SK-N-SH (cell line): ENCODE data around the gene MAGEA10. TPM values are rescaled to one million over a fixed set of nuclear protein-coding genes. Genes with fewer than 3 reads are reported as not detected.

Experiments used
- CTCF ChIA-PET: fragments of 300-600, 350-600 bp; formaldehyde crosslinking; extraction: SDS; loops from one replicate; lab custom pipeline; 2021; lab: Yijun Ruan, JAX
- POLR2A ChIA-PET: fragments of 350-600 bp; sonication (Branson Sonifier 250); formaldehyde crosslinking; extraction: SDS; loops from one replicate; lab custom pipeline; 2020; ENCODE audit warnings: antibody characterized with exemption, inconsistent platforms; lab: Yijun Ruan, JAX
- DNase-seq: peaks from one replicate; pipeline ENCODE4 v3.0.0; 2012
- H2AFZ ChIP-seq: fragments of 200-600 bp; sonication (generic); 2 replicates; pipeline ENCODE4 v1.8.1; 2016; ENCODE audit warnings: antibody characterized with exemption, mild to moderate bottlenecking, low read depth
- H3F3A ChIP-seq: fragments of 200-600 bp; sonication (generic); replicated peaks from 2 replicates; pipeline ENCODE3; 2016; ENCODE audit warnings: antibody characterized with exemption, mild to moderate bottlenecking; ENCODE audit not compliant: insufficient read depth
- H3K27ac ChIP-seq, 2 experiments: fragments of 200-500 bp in 1 of 2; fragments of 200-600 bp in 1 of 2; sonication (Bioruptor generic) in 1 of 2; sonication (generic), shearing (Covaris generic) in 1 of 2; 2 replicates each; pipeline versions ENCODE4 v1.5.1 to v1.6.1; 2014 to 2016; ENCODE audit warnings: low read depth in 2 of 2, inconsistent platforms in 1 of 2, low read length in 1 of 2, mild to moderate bottlenecking in 1 of 2, mixed read lengths in 1 of 2
- H3K27me3 ChIP-seq: fragments of 200-600 bp; sonication (generic), shearing (Covaris generic); 2 replicates; pipeline ENCODE4 v1.6.1; 2016; ENCODE audit warnings: mixed run types; ENCODE audit not compliant: insufficient read depth
- H3K36me3 ChIP-seq, 2 experiments: fragments of 200-500 bp in 1 of 2; fragments of 200-600 bp in 1 of 2; sonication (Bioruptor generic) in 1 of 2; sonication (generic) in 1 of 2; replicated peaks in 1 of 2; 2 replicates each; pipeline versions ENCODE3 to v1.5.1; 2014 to 2016; ENCODE audit warnings: low read length in 1 of 2, mild to moderate bottlenecking in 1 of 2; ENCODE audit not compliant: insufficient read depth in 2 of 2, control insufficient read depth in 1 of 2
- H3K4me1 ChIP-seq, 2 experiments: fragments of 200-500 bp in 1 of 2; fragments of 200-600 bp in 1 of 2; sonication (Bioruptor generic) in 1 of 2; sonication (generic), shearing (Covaris generic) in 1 of 2; 2 replicates each; pipeline versions ENCODE4 v1.5.1 to v1.6.1; 2014 to 2016; ENCODE audit warnings: low read depth in 1 of 2, low read length in 1 of 2, mixed run types in 1 of 2; ENCODE audit not compliant: insufficient read depth in 2 of 2, control insufficient read depth in 1 of 2
- H3K4me2 ChIP-seq: fragments of 200-600 bp; sonication (generic), shearing (Covaris generic); 2 replicates; pipeline ENCODE4 v1.6.1; 2017; ENCODE audit warnings: mixed run types
- H3K4me3 ChIP-seq, 2 experiments: fragments of 200-500 bp in 1 of 2; fragments of 200-600 bp in 1 of 2; sonication (Bioruptor generic) in 1 of 2; sonication (generic), shearing (Covaris generic) in 1 of 2; 2 replicates each; pipeline versions ENCODE4 v1.5.1 to v1.8.1; 2014 to 2016; ENCODE audit warnings: low read depth in 2 of 2, inconsistent platforms in 1 of 2, low read length in 1 of 2, mild to moderate bottlenecking in 1 of 2, mixed read lengths in 1 of 2, moderate library complexity in 1 of 2
- H3K79me2 ChIP-seq: fragments of 200-600 bp; sonication (generic); 2 replicates; pipeline ENCODE4 v1.8.1; 2017; ENCODE audit warnings: mild to moderate bottlenecking; ENCODE audit not compliant: insufficient read depth
- H3K9ac ChIP-seq: fragments of 200-600 bp; sonication (generic); 2 replicates; pipeline ENCODE4 v1.6.1; 2017; ENCODE audit warnings: mixed run types
- H3K9me2 ChIP-seq: fragments of 200-600 bp; sonication (generic); 2 replicates; pipeline ENCODE4 v1.6.1; 2017; ENCODE audit warnings: mixed run types
- H3K9me3 ChIP-seq: fragments of 200-600 bp; sonication (generic); 2 replicates; pipeline ENCODE4 v1.6.1; 2017; ENCODE audit warnings: mixed run types, mild to moderate bottlenecking, moderate library complexity
- H4K20me1 ChIP-seq: fragments of 200-600 bp; sonication (generic); 2 replicates; pipeline ENCODE4 v1.6.1; 2017; ENCODE audit warnings: mild to moderate bottlenecking, mixed run types; ENCODE audit not compliant: insufficient read depth
- CHD2 ChIP-seq: fragments of 150-350 bp; IDR thresholded peaks from 2 replicates; pipeline ENCODE4 v1.6.1; 2018; ENCODE audit warnings: low read length; ENCODE audit not compliant: partially characterized antibody
- ELF1 ChIP-seq: IDR thresholded peaks from 2 replicates; pipeline ENCODE4 v1.4.0; 2012
- EP300 ChIP-seq, 2 experiments: IDR thresholded peaks; 2 replicates each; pipeline versions ENCODE4 v1.4.0 to v1.6.1; 2012; ENCODE audit warnings: borderline replicate concordance in 1 of 2, low read depth in 1 of 2, low read length in 1 of 2
- EZH2phosphoT487 ChIP-seq: fragments of 200-600 bp; sonication (generic); IDR thresholded peaks from 2 replicates; pipeline ENCODE4 v1.6.1; 2017; ENCODE audit warnings: low read depth, mixed run types, mild to moderate bottlenecking, antibody characterized with exemption, moderate library complexity, borderline replicate concordance
- FOSL2 ChIP-seq: IDR thresholded peaks from 2 replicates; pipeline ENCODE4 v1.4.0; 2012; ENCODE audit warnings: low read depth, mild to moderate bottlenecking, moderate library complexity, borderline replicate concordance
- FOXM1 ChIP-seq: IDR thresholded peaks from 2 replicates; pipeline ENCODE4 v1.4.0; 2012; ENCODE audit warnings: low read depth, mild to moderate bottlenecking
- GABPA ChIP-seq: IDR thresholded peaks from 2 replicates; pipeline ENCODE4 v1.4.0; 2012; ENCODE audit warnings: low read depth, mild to moderate bottlenecking
- GATA2 ChIP-seq: sonication (generic); formaldehyde crosslinking; IDR thresholded peaks from 2 replicates; pipeline ENCODE4 v1.5.0; 2020; ENCODE audit warnings: mild to moderate bottlenecking, missing genetic modification reagents
- JUND ChIP-seq: IDR thresholded peaks from 2 replicates; pipeline ENCODE4 v1.4.0; 2012
- POLR2AphosphoS5 ChIP-seq: IDR thresholded peaks from 2 replicates; pipeline ENCODE4 v1.6.1; 2012; ENCODE audit warnings: low read depth, low read length
- SIN3A ChIP-seq: IDR thresholded peaks from 2 replicates; pipeline ENCODE4 v1.6.1; 2012; ENCODE audit warnings: low read depth, mild to moderate bottlenecking, low read length, moderate library complexity, borderline replicate concordance
- TAF1 ChIP-seq: IDR thresholded peaks from 2 replicates; pipeline ENCODE4 v1.6.1; 2012; ENCODE audit warnings: low read depth, mild to moderate bottlenecking, low read length, moderate library complexity, borderline replicate concordance
- TEAD4 ChIP-seq: IDR thresholded peaks from 2 replicates; pipeline ENCODE4 v1.4.0; 2012; ENCODE audit warnings: mild to moderate bottlenecking, borderline replicate concordance; ENCODE audit not compliant: insufficient read depth
- ZBTB33 ChIP-seq: IDR thresholded peaks from 2 replicates; pipeline ENCODE4 v1.4.0; 2012; ENCODE audit warnings: low read depth, borderline replicate concordance
- WGBS: methylation state at CpG from one replicate; pipeline ENCODE4 v1.1.6; 2017; ENCODE audit warnings: low lambda C conversion rate; 5-methylcytosine and 5-hydroxymethylcytosine counted together
- polyA plus RNA-seq, 3 experiments: library from polyadenylated mRNA; depleted of rRNA; stranded (reverse); fragments of >200 nt; gene quantifications; 2 replicates each; pipeline ENCODE4 v1.2.3, GENCODE V29; 2012
- TF ChIP-seq, protein P1 (sequence below): IDR thresholded peaks from 2 replicates; pipeline ENCODE4 v1.4.0; 2012; ENCODE audit warnings: low read depth
- TF ChIP-seq, protein P2 (sequence below): fragments of 150-350 bp; IDR thresholded peaks from 2 replicates; pipeline ENCODE4 v1.6.1; 2017; ENCODE audit warnings: antibody characterized with exemption, low read length, low read depth, borderline replicate concordance
- TF ChIP-seq, protein P3 (sequence below): fragments of 200-600 bp; sonication (generic); IDR thresholded peaks from 2 replicates; pipeline ENCODE4 v1.6.1; 2017; ENCODE audit warnings: antibody characterized with exemption, mild to moderate bottlenecking, moderate library complexity

Gene MAGEA10
- 49.8 and 74.0 TPM in 2 replicates for polyA plus RNA-seq (2012; rRNA removed)
- 39.8 and 48.0 TPM in 2 replicates for polyA plus RNA-seq (2012; cell fraction: cytosol; rRNA removed)
- 62.4 and 75.9 TPM in 2 replicates for polyA plus RNA-seq (2012; cell fraction: nucleus; rRNA removed)

DNA sequence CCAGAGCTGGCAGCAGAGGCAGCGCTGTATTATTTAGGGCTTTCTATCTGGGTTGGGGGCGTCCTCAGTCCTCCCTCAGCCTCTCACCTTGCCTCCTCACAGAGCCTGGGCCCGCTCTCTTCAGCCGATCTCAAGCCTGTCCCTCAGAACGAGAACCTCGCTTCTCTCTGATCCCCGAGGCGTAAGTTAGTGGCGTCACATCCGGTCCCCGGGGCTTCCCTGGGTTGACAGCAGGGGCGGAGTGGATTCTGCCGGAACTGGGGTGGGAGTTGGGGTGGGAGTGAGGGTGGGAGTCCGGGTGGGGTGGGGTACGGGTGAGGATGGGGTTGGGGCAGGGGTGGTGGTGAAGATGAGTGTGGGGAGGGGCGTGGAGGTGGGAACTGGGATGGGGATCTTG is at the start of gene MAGEA10:
Gene MAGEA10, minus strand, starts transcription at position 190 of the 397 bp plus-strand sequence. CDS start 2,957 bp downstream, outside the sequence.
- Histone ChIP-seq H3K9me2 (no peaks in the 10 kb centered on the region), H3K27ac (no peak within 1 kb of the TSS), H3K9me3 (no peaks in the 10 kb centered on the region), H3K4me3 (peak within 1 kb of the TSS; percentile 52 to 63), H3K4me2 (peak within 1 kb of the TSS; percentile 61), H3K79me2 (peaks cover 3% of the 10 kb centered on the region; the same call in 1 of the 2 replicates), H3K27me3 (no peaks in the 10 kb centered on the region), H3K4me1 (no peaks in the 10 kb centered on the region), H2AFZ (no peak within 1 kb of the TSS), H3K36me3 (no peaks in the 10 kb centered on the region), H3K9ac (peak within 1 kb of the TSS; percentile 63), H3F3A (no peaks in the 10 kb centered on the region), H4K20me1 (no peaks in the 10 kb centered on the region)
- 12% methylated on average over 13 of the region's 16 CpGs for WGBS
- POLR2A ChIA-PET, result no interaction called here
- CTCF ChIA-PET, result no interaction called here
- TF ChIP-seq FOXM1 (no peak), EP300 (IDR thresholded peaks at IDR 0.05; ENCODE audit: borderline replicate concordance in 1 of 2, low read depth in 1 of 2, low read length in 1 of 2) (no peak), TEAD4 (no peak), POLR2AphosphoS5 (peak; percentile 52; the same call in 1 of the 2 replicates), CHD2 (no peak), EZH2phosphoT487 (no peak), FOSL2 (no peak), ELF1 (no peak), SIN3A (no peak), TAF1 (no peak), GATA2 (no peak), GABPA (peak; percentile 63), JUND (no peak), ZBTB33 (no peak)
- TF ChIP-seq, protein P1, sequence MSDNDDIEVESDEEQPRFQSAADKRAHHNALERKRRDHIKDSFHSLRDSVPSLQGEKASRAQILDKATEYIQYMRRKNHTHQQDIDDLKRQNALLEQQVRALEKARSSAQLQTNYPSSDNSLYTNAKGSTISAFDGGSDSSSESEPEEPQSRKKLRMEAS, result peak; percentile 31; the same call in 1 of the 2 replicates
- TF ChIP-seq, protein P2, sequence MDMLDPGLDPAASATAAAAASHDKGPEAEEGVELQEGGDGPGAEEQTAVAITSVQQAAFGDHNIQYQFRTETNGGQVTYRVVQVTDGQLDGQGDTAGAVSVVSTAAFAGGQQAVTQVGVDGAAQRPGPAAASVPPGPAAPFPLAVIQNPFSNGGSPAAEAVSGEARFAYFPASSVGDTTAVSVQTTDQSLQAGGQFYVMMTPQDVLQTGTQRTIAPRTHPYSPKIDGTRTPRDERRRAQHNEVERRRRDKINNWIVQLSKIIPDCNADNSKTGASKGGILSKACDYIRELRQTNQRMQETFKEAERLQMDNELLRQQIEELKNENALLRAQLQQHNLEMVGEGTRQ, result no peak
- TF ChIP-seq, protein P3, sequence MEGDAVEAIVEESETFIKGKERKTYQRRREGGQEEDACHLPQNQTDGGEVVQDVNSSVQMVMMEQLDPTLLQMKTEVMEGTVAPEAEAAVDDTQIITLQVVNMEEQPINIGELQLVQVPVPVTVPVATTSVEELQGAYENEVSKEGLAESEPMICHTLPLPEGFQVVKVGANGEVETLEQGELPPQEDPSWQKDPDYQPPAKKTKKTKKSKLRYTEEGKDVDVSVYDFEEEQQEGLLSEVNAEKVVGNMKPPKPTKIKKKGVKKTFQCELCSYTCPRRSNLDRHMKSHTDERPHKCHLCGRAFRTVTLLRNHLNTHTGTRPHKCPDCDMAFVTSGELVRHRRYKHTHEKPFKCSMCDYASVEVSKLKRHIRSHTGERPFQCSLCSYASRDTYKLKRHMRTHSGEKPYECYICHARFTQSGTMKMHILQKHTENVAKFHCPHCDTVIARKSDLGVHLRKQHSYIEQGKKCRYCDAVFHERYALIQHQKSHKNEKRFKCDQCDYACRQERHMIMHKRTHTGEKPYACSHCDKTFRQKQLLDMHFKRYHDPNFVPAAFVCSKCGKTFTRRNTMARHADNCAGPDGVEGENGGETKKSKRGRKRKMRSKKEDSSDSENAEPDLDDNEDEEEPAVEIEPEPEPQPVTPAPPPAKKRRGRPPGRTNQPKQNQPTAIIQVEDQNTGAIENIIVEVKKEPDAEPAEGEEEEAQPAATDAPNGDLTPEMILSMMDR, result 0 out of 2 replicates have a peak, but pooled peaks have one; percentile 7
- DNase-seq, result no peak
